Stimulated activated CD4-positive, alpha-beta T cell treated with anti-CD3 and anti-CD28 coated beads, TNF-alpha, amount 100 ng/mL, for 4 hours (primary cell): Measurements from ENCODE around the gene IRAK3.
"Not testable (repeated sequence)": the region's sequence is repeated elsewhere in the genome, so short reads cannot be mapped to it uniquely, and the experiment has no call there.

Experiments
- DNase-seq, 3 experiments: peaks; one replicate each; pipeline ENCODE4 v3.0.0-alpha.2; 2020; ENCODE audit warnings: low read depth in 3 of 3

IRAK3 gene

GRCh38 chr12:66213011-66213410 lies 24.0 kb downstream of the IRAK3 start:
- DNase-seq = not testable (repeated sequence)

- DNase-seq = no peak
Measured at GRCh38 chr12:66217342-66217917, 28.4 kb downstream of the IRAK3 start.

- DNase-seq = no peak
Measured at GRCh38 chr12:66228462-66228861, 39.4 kb downstream of the IRAK3 start.

- no peak for DNase-seq
Measured at GRCh38 chr12:66232263-66232662, 43.2 kb downstream of the IRAK3 start.

- peak in 2 of 3 experiments; percentile 9 for DNase-seq
Measured at GRCh38 chr12:66234037-66234693, 45.2 kb downstream of the IRAK3 start.

GRCh38 chr12:66234773-66235625 lies 46.0 kb downstream of the IRAK3 start:
- DNase-seq = peak; percentile 1 to 8 (median 7)

- no peak for DNase-seq
Measured at GRCh38 chr12:66235626-66236281, 46.7 kb downstream of the IRAK3 start.

- DNase-seq = not testable (repeated sequence)
Measured at GRCh38 chr12:66236282-66236675, 47.3 kb downstream of the IRAK3 start.

GRCh38 chr12:66236969-66237368 lies 48.0 kb downstream of the IRAK3 start:
- no peak for DNase-seq

- no peak for DNase-seq
Measured at GRCh38 chr12:66237505-66238175, 48.6 kb downstream of the IRAK3 start.

- no peak for DNase-seq
Measured at GRCh38 chr12:66239295-66239694, 50.3 kb downstream of the IRAK3 start.

- DNase-seq = no peak
Measured at GRCh38 chr12:66240096-66240820, 51.2 kb downstream of the IRAK3 start.

- DNase-seq = no peak
Measured at GRCh38 chr12:66241061-66242043, 52.3 kb downstream of the IRAK3 start.

- DNase-seq = no peak
Measured at GRCh38 chr12:66242311-66242710, 53.3 kb downstream of the IRAK3 start.

- DNase-seq = no peak
Measured at GRCh38 chr12:66243911-66244310, 54.9 kb downstream of the IRAK3 start.

- DNase-seq = no peak
Measured at GRCh38 chr12:66244446-66244845, 55.4 kb downstream of the IRAK3 start.

- no peak for DNase-seq
Measured at GRCh38 chr12:66247741-66248140, 58.7 kb downstream of the IRAK3 start.

GRCh38 chr12:66251049-66251448 lies 62.0 kb downstream of the IRAK3 start:
- DNase-seq = no peak

- DNase-seq = no peak
Measured at GRCh38 chr12:66252771-66253170, 63.8 kb downstream of the IRAK3 start.

GRCh38 chr12:66255737-66256136 lies 66.7 kb downstream of the IRAK3 start:
- DNase-seq = no peak
